Testis (tissue), 3 donors: ENCODE measurements around the gene SH3BP4. TPM values are rescaled to one million over a fixed set of nuclear protein-coding genes. Genes with fewer than 3 reads are reported as not detected.

Source experiments
- DNase-seq: peaks from one replicate; pipeline ENCODE4 v3.0.0-alpha.2; 2019
- H3K27ac ChIP-seq, 2 donors: fragments of 200-600 bp; sonication (generic); one replicate each; pipeline ENCODE4 v1.5.1; 2019
- H3K27me3 ChIP-seq: fragments of 200-600 bp; sonication (generic); one replicate; pipeline ENCODE4 v1.5.1; 2019
- H3K36me3 ChIP-seq: fragments of 200-600 bp; sonication (generic); one replicate; pipeline ENCODE4 v1.5.1; 2017; ENCODE audit warnings: low read depth; ENCODE audit errors: missing control alignments
- H3K4me1 ChIP-seq: fragments of 200-600 bp; sonication (generic); one replicate; pipeline ENCODE4 v1.5.1; 2019
- H3K4me3 ChIP-seq, 2 donors: fragments of 200-600 bp; sonication (generic); one replicate each; pipeline ENCODE4 v1.5.1; 2017 to 2019
- H3K9me3 ChIP-seq: fragments of 200-600 bp; sonication (generic); one replicate; pipeline ENCODE4 v1.5.1; 2017
- POLR2A ChIP-seq: fragments of 450-650 bp; IDR thresholded peaks from one replicate; pipeline ENCODE4 v1.6.1; 2017; ENCODE audit warnings: antibody characterized with exemption, mild to moderate bottlenecking, moderate library complexity
- WGBS, 2 donors: methylation state at CpG; one replicate each; pipeline ENCODE4 v1.1.5; 2018; 5-methylcytosine and 5-hydroxymethylcytosine counted together
- intact Hi-C: fragments of 100-400 bp; cut with DNase I; formaldehyde crosslinking; loops from one replicate; pipeline ENCODE4 v1.15.1; 2023; ENCODE audit warnings: low total_unique reads
- polyA plus RNA-seq: library from polyadenylated mRNA; stranded (reverse); fragments of 350-450 nt; fragmentation: Illumina TruSeq; extraction: RNeasy Lipid Tissue Mini Kit (QIAGEN cat#74804); gene quantifications from one replicate; pipeline ENCODE4 v1.2.3, GENCODE V29; 2014; ENCODE audit warnings: low read depth, low replicate concordance; ENCODE audit not compliant: insufficient read depth
- total RNA-seq, 2 donors: library from RNA; depleted of rRNA; stranded (reverse); fragments of >200 nt; gene quantifications; one replicate each; pipeline ENCODE4 v1.2.3, GENCODE V29; 2016
- TF ChIP-seq, protein P1 (sequence below), 3 experiments: fragments of 450-650 bp in 2 of 3; fragments of 200-600 bp in 1 of 3; sonication (generic) in 1 of 3; IDR thresholded peaks; one replicate each; pipeline ENCODE4 v1.5.1; 2016 to 2019; ENCODE audit warnings: antibody characterized with exemption in 3 of 3, mild to moderate bottlenecking in 2 of 3, moderate library complexity in 1 of 3

Gene SH3BP4
- total and polyA plus RNA-seq, 3 donors from 2014 or later, result 33.3 to 88.5 (median 64.4) TPM

DNA sequence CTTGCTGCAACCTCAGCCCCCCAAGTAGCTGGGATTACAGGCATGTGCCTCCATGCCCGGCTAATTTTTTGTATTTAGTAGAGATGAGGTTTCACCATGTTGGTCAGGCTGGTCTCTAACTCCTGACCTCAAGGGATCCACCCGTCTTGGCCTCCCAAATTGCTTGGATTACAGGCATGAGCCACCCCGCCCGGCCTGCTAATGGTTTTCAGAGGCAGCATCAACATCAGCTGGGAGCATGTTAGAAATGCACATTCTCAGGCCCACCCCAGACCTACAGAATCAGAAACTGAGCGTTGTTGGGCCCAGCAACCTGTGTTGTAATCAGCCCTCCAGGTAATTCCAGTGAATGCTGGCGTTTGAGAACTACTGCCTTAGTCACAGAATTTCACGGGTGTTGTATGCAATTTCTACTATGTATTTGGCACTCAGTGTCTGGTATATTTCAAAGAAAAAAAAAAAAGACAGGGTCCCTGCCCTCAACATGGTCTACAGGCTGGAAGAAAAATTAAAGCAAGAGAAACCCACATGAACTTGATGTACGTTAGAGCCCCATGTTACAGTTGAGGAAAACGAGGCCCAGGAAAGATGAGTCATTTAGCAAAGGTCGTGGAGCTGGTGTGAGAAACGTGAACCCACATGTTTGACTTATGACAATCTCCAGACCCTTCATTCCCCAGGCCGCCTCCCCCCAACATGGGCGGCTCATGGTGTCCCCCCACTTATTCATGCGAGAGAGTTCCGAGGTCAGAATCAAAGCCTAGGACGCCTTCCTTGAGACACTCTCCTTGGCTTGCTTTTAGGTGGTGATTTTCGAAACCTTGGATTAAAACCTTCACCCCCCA lies 35.3 kb downstream of the SH3BP4 start:
- H3K4me3 ChIP-seq, result no peak overlapping the region
- TF ChIP-seq POLR2A, result no peak
- TF ChIP-seq, protein P1, sequence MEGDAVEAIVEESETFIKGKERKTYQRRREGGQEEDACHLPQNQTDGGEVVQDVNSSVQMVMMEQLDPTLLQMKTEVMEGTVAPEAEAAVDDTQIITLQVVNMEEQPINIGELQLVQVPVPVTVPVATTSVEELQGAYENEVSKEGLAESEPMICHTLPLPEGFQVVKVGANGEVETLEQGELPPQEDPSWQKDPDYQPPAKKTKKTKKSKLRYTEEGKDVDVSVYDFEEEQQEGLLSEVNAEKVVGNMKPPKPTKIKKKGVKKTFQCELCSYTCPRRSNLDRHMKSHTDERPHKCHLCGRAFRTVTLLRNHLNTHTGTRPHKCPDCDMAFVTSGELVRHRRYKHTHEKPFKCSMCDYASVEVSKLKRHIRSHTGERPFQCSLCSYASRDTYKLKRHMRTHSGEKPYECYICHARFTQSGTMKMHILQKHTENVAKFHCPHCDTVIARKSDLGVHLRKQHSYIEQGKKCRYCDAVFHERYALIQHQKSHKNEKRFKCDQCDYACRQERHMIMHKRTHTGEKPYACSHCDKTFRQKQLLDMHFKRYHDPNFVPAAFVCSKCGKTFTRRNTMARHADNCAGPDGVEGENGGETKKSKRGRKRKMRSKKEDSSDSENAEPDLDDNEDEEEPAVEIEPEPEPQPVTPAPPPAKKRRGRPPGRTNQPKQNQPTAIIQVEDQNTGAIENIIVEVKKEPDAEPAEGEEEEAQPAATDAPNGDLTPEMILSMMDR (IDR thresholded peaks at IDR 0.05), result no peak
- no peak overlapping the region for H3K27ac ChIP-seq
- no peaks in the 10 kb centered on the region for H3K36me3 ChIP-seq
- H3K9me3 ChIP-seq, result no peaks in the 10 kb centered on the region
- H3K4me1 ChIP-seq, result peaks cover 35% of the 10 kb centered on the region
- H3K27me3 ChIP-seq, result no peaks in the 10 kb centered on the region
- 94% methylated on average over 17 of the region's 17 CpGs for WGBS, 2 donors
- DNase-seq, result no peak
- intact Hi-C loops, result no loop called here

DNA sequence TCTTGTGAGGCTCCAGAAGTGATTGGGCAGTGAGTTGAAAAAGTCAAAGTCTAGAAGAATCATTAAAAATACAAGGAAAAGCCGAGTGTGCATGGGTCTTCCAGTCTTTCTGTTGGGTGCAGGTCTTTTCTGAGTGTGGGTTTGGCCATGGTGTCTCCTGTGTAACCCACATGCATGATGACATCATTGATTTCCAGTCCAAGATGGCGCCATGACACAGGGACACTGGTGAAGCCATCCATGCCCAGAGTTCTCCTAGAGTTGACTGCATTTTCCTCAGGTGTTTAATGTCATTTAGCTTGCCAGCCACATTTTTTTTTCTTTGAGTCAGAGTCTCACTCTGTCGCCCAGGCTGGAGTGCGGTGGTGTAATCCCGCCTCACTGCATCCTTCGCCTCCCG lies 35.9 kb downstream of the SH3BP4 start:
- WGBS, 2 donors, result 97 to 98% methylated on average over 7 of the region's 7 CpGs
- Histone ChIP-seq H3K27me3 (no peaks in the 10 kb centered on the region), H3K27ac (peak overlapping the region in 1 of 2 donors; percentile 51), H3K4me3 (no peak overlapping the region), H3K4me1 (peaks cover 35% of the 10 kb centered on the region), H3K9me3 (no peaks in the 10 kb centered on the region), H3K36me3 (no peaks in the 10 kb centered on the region)
- no peak for DNase-seq
- intact Hi-C loops, result no loop called here
- no peak for TF ChIP-seq POLR2A
- TF ChIP-seq, protein P1 (IDR thresholded peaks at IDR 0.05), result no peak

DNA sequence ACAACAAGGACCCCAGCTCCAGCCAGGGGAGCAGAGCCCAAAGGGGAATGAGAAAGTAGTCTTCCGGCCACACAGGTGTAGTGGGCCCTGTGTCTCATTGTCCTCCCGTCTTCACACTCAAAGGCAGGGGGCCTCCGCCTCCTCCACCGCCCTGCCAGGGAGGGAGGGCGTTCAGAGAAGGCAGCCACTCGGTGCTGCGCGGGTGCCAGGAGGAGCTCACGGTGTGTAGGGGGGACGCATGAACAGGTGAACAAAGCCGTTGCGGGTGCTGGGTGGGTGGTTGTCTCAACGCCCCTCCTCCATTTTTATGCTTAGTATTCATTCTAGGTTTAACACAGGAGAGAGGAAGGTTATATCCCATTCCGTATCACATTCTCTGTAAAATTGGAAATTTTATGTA lies 36.7 kb downstream of the SH3BP4 start:
- no peaks in the 10 kb centered on the region for H3K36me3 ChIP-seq
- TF ChIP-seq POLR2A, result no peak
- TF ChIP-seq, protein P1 (IDR thresholded peaks at IDR 0.05), result no peak
- no peak overlapping the region for H3K4me3 ChIP-seq
- peak overlapping the region; percentile 34 to 51 for H3K27ac ChIP-seq
- no peak for DNase-seq
- H3K4me1 ChIP-seq, result peaks cover 33% of the 10 kb centered on the region
- 84 to 86% methylated on average over 14 of the region's 14 CpGs for WGBS, 2 donors
- intact Hi-C loops, result no loop called here
- no peaks in the 10 kb centered on the region for H3K9me3 ChIP-seq
- H3K27me3 ChIP-seq, result no peaks in the 10 kb centered on the region

DNA sequence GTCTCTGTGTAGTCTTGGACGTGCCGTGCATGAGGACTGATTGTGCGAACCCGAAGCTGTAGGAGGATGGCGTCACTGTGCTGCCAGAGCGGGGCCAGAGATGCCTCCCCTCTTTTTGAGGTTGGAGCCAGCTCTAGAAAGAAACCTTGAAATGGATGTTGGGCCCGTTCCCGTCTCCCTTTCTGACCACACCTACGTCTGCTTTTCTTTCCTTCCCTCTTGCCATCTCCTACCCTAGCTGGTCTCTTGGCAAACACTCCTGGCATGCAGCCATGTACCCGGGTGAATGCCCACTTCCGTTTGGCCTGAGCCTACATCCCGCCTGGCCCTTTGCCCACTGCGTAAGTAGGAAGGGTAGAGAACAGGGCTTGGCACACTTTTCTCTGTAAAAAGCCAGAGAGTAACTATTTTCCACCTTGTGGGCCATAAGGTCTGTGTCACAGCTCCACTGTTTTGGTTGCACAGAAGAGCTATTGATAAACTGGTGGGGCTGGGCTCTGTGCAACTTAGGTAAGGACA lies 37.4 kb downstream of the SH3BP4 start:
- DNase-seq, result peak; percentile 91
- Histone ChIP-seq H3K36me3 (no peaks in the 10 kb centered on the region), H3K4me1 (peaks cover 33% of the 10 kb centered on the region), H3K27me3 (no peaks in the 10 kb centered on the region), H3K4me3 (no peak overlapping the region), H3K27ac (peak overlapping the region in 1 of 2 donors; percentile 51), H3K9me3 (no peaks in the 10 kb centered on the region)
- TF ChIP-seq, protein P1 (IDR thresholded peaks at IDR 0.05), result no peak
- TF ChIP-seq POLR2A, result no peak
- WGBS, 2 donors, result 44 to 54% methylated on average over 13 of the region's 13 CpGs
- intact Hi-C loops, result no loop called here
